Measurements from ENCODE around the gene ZBTB7C. TPM values are rescaled to one million over a fixed set of nuclear protein-coding genes. Genes with fewer than 3 reads are reported as not detected.

ZBTB7C gene
- total RNA-seq, 1 donor from 2014 or later = 1.1 TPM

DNA sequence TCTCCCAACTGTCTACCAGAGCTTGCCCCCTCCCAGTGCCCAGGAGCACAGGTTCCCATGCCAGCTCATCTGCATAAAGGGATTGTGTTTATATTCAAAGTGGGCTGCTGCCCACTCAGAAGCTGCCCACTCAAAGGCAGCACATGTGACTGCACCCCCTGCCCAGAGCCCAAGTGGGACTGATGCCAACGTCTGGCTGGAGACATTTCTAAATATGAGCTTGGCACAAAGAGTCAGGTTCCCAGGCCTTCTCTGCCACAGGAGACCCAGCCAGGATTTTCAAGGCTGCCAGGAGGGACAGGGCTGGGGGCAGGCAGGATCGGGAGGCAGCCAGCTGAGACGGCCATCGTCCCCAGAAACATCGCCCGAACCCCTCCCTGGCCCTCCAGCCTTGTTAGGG, 67.1 kb downstream of the ZBTB7C start:
- Histone ChIP-seq H3K27me3 (ENCODE audit: control insufficient read depth, insufficient read depth, low read length) (no peaks in the 10 kb centered on the region), H3K4me3 (ENCODE audit: low read depth, low read length) (no peak overlapping the region), H3K36me3 (ENCODE audit: control insufficient read depth, insufficient read depth, low read length) (no peaks in the 10 kb centered on the region)
- TF ChIP-seq, protein P1, sequence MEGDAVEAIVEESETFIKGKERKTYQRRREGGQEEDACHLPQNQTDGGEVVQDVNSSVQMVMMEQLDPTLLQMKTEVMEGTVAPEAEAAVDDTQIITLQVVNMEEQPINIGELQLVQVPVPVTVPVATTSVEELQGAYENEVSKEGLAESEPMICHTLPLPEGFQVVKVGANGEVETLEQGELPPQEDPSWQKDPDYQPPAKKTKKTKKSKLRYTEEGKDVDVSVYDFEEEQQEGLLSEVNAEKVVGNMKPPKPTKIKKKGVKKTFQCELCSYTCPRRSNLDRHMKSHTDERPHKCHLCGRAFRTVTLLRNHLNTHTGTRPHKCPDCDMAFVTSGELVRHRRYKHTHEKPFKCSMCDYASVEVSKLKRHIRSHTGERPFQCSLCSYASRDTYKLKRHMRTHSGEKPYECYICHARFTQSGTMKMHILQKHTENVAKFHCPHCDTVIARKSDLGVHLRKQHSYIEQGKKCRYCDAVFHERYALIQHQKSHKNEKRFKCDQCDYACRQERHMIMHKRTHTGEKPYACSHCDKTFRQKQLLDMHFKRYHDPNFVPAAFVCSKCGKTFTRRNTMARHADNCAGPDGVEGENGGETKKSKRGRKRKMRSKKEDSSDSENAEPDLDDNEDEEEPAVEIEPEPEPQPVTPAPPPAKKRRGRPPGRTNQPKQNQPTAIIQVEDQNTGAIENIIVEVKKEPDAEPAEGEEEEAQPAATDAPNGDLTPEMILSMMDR (IDR thresholded peaks at IDR 0.05; ENCODE audit: insufficient read depth, low read length, poor library complexity, severe bottlenecking) = no peak
- no peak for DNase-seq (ENCODE audit: low read depth)

DNA sequence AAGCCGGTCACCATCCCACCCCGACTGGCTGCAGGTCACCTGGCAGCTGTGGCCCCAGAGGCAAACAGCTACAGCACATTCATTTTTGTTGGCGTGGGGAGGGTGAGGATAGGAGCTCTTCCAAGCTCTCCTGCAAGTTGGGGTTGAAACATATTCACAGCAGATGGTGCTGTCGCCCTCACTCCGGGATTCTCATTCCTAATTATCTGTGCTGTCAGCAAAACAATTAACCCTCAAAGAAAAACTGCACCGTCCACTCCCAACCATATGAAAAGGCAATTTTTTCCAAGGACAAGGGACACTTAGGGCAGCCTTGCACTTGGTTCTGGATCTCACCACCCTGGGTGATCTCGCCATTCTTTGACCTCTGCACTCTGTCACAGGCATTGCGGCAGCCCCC, 68.6 kb downstream of the ZBTB7C start:
- DNase-seq (ENCODE audit: low read depth) = no peak
- Histone ChIP-seq H3K27me3 (ENCODE audit: control insufficient read depth, insufficient read depth, low read length) (no peaks in the 10 kb centered on the region), H3K36me3 (ENCODE audit: control insufficient read depth, insufficient read depth, low read length) (no peaks in the 10 kb centered on the region)

DNA sequence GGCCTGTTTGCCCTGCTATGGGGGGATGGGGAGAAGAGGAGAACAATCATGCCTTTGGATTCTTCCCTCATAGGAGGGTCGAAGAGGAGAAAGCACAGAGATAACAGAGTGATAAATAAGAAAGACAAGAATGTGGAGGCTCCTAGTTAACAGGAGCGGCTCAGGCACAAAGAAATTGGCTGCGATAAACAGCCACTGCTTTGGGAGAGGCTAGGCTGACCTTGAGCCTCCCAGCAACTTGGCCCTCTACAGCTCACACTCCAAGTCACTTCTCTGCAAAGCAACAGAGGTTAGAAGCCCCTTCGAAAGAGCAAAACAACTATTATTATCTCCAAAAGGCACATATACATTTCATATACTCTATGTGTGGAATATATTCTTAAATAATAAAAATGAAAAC, 69.5 kb downstream of the ZBTB7C start:
- no peak for DNase-seq (ENCODE audit: low read depth)
- H3K36me3 ChIP-seq (ENCODE audit: control insufficient read depth, insufficient read depth, low read length) = no peaks in the 10 kb centered on the region
- TF ChIP-seq, protein P1 (IDR thresholded peaks at IDR 0.05; ENCODE audit: insufficient read depth, low read length, poor library complexity, severe bottlenecking) = no peak
- H3K27me3 ChIP-seq (ENCODE audit: control insufficient read depth, insufficient read depth, low read length) = no peaks in the 10 kb centered on the region
- H3K4me3 ChIP-seq (ENCODE audit: low read depth, low read length) = no peak overlapping the region

More for the DNA sequence above, 68.6 kb downstream of the ZBTB7C start:
- H3K4me3 ChIP-seq (ENCODE audit: low read depth, low read length) = no peak overlapping the region
- TF ChIP-seq, protein P1 (IDR thresholded peaks at IDR 0.05; ENCODE audit: insufficient read depth, low read length, poor library complexity, severe bottlenecking) = no peak

DNA sequence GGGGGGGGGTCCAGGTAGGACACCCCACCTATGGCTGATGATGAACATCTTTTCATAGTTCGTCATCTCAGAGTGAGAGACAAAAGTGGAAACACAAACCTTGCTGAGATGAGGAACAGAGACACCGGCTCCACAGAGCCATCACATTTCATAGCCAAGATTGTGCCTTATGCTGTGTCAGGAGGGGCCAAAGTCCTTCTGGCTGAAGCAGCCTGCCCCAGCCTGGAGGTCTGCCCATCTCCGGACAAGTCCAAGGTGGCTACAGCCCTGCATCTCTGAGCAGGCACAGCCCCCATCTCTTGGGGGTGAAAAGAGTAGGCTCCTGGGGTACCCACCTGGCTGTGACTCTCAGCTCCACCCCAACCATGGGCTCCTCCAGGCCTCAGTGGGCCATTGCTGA, 70.3 kb downstream of the ZBTB7C start:
- TF ChIP-seq, protein P1 (IDR thresholded peaks at IDR 0.05; ENCODE audit: insufficient read depth, low read length, poor library complexity, severe bottlenecking) = no peak
- H3K27me3 ChIP-seq (ENCODE audit: control insufficient read depth, insufficient read depth, low read length) = no peaks in the 10 kb centered on the region
- no peak for DNase-seq (ENCODE audit: low read depth)
- H3K36me3 ChIP-seq (ENCODE audit: control insufficient read depth, insufficient read depth, low read length) = no peaks in the 10 kb centered on the region
- H3K4me3 ChIP-seq (ENCODE audit: low read depth, low read length) = no peak overlapping the region

DNA sequence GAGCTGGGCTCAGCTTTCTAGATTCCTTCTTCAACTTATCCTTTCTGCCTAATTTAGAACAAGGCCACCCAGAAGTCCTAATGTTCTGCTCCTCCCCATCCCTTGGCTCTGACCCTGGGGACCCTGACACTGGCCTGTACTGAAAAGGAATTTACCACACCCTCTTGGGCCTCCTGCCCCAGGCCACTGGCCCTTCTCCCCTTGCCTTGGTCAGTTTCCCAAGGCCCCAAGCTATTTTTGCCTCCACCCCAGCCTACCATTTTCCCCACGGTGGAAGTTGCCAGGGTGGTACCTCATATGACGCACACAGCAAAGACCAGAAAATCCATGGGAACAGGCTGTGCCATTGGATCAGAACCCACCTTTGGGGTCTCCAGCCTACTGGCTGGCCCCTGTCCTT, 72.1 kb downstream of the ZBTB7C start:
- no peak for DNase-seq (ENCODE audit: low read depth)
- Histone ChIP-seq H3K27me3 (ENCODE audit: control insufficient read depth, insufficient read depth, low read length) (no peaks in the 10 kb centered on the region), H3K4me3 (ENCODE audit: low read depth, low read length) (no peak overlapping the region), H3K36me3 (ENCODE audit: control insufficient read depth, insufficient read depth, low read length) (no peaks in the 10 kb centered on the region)
- TF ChIP-seq, protein P1 (IDR thresholded peaks at IDR 0.05; ENCODE audit: insufficient read depth, low read length, poor library complexity, severe bottlenecking) = no peak

DNA sequence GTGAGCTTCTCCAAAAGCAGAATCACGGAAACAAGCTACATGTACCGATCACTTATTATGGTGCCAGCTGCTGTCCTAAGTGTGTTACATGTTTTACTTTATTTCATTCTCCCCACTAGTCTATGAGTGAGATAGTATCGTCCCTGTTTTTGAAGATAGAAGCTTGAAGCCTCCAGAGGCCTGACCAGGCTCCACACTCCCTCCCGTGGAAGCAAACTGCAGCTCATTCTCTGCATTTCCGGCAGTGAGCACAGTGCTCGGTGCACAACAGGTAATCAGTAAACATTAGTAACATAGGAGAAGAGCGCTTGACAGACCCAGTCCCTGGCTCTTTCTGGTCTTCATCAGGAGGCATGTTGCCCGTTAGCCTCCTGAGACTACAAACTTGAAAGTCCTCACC, 72.9 kb downstream of the ZBTB7C start:
- DNase-seq (ENCODE audit: low read depth) = no peak
- Histone ChIP-seq H3K4me3 (ENCODE audit: low read depth, low read length) (no peak overlapping the region), H3K36me3 (ENCODE audit: control insufficient read depth, insufficient read depth, low read length) (no peaks in the 10 kb centered on the region), H3K27me3 (ENCODE audit: control insufficient read depth, insufficient read depth, low read length) (no peaks in the 10 kb centered on the region)
- TF ChIP-seq, protein P1 (IDR thresholded peaks at IDR 0.05; ENCODE audit: insufficient read depth, low read length, poor library complexity, severe bottlenecking) = no peak

Data from kidney epithelial cell (primary cell).